Ecto neural progenitor cell (in vitro differentiated cells): ENCODE results near the gene TGOLN2.

Experiments
- DNase-seq: peaks from one replicate; pipeline ENCODE4 v3.0.0-alpha.2; 2018; ENCODE audit warnings: low spot score

The TGOLN2 gene

DNA sequence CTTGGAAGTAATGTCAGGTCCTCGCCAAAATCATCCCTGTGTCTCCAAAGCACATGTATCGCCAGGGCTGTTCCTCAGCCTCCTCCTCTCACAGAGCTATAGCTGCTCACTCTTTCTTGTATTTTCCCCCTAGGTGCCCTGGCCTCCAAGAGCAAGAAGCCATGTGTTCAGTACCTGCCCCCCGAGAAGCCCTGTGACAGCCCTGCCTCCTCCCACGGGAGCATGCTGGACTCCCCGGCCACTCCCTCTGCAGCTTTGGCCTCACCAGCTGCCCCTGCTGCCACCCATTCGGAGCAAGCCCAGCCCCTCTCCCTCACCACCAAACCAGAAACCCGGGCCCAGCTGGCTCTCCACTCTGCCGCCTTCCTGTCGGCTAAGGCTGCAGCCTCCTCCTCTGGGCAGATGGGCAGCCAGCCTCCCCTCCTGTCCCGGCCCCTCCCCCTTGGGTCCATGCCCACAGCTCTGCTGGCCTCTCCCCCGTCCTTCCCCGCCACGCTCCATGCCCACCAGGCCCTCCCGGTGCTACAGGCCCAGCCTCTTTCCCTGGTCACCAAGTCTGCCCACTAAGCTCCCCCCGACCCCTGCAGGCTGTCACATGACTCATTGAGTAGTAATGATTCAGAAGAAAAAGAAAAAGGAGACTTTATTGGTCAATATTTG lies 18.8 kb downstream of the TGOLN2 start:
- no peak for DNase-seq

DNA sequence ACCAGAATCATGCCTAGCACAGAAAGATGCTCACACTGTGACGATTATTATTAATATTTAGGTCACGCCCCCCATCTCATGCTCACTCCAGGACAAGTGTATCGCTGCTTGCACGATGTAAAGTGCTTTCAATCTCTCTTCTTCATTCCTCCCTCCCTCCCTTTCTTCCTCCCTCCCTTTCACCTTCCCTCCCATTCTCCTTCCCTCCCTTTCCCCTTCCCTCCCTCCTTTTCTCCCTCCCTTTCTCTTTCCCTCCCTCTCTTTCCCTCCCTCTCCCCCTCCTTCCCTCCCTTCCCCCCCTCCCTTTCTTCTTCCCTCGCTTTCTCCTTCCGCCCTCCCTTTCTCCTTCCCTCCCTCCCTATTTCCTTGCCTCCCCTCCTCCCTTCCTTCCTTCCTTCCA lies 19.6 kb downstream of the TGOLN2 start:
- DNase-seq, result no peak

DNA sequence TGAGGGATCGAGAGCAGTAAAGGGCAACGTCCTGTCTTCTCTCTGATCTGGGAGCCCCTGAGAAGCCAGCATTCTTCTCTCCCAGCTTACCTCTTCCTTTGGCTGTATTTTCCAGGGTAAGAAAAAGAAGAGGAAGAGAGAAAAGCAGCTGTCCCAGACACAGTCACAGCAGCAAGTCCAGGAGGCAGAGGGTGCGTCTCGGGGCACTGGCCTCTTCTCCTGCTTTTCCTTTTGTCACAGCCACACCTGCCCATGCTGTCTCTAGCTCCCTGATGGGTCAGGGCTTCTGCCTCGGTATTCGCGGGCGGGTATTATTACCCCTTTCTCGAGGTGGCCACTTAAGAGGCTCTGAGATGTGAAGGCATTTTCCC lies 20.3 kb downstream of the TGOLN2 start:
- no peak for DNase-seq

DNA sequence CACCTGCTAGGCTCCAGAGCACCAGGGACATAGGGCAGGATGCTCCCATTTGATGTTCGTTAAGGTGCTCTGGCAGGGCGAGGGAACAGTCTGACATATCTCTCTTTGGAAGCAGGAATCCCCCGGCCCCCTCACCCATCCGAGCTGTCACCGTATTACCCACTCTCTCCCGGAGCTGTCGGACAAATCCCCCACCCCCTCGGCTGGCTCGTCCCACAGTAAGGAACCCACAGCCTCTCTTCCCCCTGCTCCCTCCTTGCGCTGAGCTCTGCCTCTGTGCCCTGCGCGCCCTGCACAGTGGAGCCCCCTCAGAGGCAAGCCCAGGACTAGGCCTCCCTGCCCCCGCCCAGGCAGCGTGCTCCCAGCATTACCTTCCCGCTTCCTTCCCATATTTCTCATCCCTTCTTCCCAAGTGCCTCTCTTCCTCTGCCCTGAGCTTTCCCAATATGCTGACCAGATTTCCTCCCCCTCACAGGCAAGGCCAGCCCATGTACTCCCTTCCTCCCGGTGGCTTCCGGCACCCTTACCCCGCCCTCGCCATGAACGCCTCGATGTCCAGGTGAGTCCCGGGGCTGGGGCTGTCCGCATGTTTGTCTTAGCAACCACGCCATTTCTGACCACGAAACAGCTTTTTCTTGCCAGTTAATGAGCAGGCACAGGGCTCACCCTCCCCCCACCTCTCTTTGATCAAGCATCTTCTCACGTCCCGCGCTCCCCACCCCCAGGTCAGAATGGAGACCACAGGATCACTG lies 23.8 kb downstream of the TGOLN2 start:
- DNase-seq, result no peak

DNA sequence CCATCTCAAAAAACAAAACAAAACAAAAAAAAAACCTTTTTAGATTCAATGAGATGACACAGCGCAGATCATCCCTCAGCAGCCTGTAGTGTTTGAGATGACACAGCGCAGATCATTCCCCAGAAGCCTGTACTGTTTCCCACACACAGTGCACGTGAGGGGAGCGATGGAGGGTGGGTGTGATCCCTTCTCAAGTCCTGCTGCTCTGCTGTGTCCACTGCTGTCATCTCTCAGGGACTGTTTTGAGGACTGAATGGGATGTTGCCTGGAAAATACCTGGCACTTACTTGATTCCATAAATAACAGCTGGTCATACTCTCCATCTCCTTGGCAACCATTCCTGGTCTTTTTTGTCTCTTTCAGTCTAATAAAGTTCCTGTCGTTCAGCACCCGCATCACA lies 25.7 kb downstream of the TGOLN2 start:
- DNase-seq, result no peak

DNA sequence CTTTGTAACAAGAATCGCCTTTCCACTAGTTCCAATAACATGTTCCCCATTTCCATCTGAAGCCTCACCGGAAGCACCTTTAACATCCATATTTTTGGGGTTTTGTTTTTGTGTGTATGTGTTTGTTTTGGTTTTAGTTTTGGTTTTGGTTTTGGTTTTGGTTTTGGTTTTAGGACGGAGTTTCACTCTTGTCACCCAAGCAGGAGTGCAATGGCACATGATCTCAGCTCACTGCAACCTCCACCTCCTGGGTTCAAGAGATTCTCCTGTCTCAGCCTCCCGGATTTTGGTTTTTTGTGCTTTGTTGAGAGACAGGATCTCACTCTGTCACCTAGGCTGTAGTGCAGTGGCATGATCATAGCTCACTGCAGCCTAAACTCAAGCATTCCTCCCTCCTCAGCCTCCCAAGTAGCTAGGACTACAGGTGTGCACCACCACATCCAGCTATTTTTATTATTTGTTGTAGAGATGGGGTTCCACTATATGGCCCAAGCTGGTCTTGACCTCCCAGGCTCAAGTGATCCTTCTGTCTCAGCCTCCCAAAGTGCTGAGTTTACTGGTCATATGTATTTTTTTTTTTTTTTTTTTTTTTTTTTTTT lies 36.3 kb downstream of the TGOLN2 start:
- no peak for DNase-seq

DNA sequence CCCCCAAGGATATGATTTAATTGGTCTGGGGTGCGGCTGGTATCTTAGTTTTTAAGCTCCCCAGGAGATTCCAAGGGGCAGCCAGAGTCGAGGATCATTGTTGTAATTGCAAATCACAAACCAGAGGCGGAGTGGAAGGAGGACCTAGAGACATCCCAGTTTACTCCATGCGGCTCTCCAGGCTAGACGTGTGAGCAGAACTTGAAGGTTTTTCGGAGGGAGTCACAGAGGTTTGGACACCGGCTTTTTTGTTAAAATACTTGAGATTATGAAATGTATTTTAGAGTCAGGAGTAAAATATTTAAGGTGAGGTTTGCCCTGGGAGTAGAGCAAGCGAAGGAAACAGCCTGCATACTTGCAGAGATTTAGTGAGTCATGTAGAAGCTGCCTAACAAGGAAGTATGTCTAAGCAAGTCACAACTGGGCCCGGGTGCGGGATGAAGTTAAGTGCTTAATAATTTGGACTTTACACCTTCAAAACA lies 39.5 kb downstream of the TGOLN2 start:
- DNase-seq, result no peak

DNA sequence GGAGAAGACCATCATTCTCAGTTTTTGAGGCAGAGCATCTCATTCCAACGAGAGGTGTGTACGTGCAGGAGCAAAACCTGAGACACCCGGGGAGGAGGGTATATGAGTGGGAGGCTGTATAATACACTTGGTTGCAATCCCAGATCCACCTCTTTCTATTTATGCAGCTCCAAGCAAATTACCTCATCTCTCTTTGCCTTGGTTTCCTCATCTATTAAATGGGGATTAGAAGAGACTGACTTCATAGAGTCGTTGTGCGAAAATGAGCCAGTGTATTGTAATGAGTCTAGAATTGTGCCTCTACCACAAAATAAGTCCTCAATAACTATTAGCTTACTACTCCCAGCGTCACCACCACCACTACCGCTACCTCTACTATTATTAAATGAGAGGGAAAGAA lies 40.1 kb downstream of the TGOLN2 start:
- DNase-seq, result no peak

DNA sequence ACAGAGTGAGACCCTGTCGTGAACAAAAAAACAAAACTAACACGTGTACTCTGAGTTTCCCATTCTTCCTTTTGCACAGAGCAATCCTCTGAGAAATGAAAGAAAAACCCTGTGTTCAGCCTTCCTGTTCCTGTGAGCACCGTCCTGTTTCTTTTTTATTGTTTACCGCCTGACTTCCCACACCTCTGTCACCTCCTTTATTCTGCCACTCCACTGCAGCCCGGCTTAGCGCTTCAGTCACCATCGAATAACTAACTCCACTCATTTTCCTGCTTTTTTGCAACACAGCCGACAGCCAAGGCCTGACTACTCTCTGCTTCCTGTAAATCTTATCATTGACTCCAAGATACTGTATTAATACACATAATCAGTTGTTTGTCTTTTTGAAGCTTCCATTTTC lies 40.9 kb downstream of the TGOLN2 start:
- DNase-seq, result no peak

DNA sequence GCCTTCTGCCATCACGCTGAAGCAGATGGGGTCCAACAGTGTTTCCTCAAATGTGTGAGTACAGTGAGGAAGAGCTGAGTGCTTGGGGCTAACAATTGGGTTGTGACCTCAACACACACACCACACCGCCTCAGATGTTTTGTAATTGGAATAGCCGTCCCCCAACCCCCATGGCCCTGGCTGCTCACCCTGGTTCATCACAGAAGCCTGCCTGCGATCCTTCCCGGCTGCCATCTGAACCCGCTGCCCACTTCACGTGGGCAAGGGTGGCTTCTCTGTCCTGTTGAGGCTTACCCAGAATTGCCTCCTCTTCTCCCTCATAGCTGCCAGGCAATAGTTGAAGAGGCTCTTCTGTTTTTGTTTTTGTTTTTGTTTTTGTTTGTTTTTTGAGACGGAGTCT lies 44.1 kb downstream of the TGOLN2 start:
- no peak for DNase-seq

DNA sequence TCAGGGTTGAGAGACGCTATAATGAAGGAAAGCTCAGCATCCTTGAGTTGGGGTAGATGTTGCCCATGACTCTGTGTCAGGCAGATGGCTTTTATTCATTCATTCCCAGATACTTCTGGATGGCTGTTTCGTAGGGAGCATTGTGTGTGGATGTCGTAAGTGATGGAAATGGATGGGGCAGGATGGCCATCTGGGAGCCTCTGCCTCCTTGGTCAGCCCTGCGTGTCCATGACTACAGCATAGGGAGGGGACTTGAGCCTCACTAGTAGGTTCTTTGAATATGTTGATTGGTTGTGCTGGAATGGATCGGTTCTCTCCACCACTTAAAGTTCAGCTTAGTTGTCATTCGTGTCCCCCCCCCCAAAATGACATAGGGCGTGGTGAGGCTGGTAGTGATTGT lies 44.9 kb downstream of the TGOLN2 start:
- DNase-seq, result no peak

DNA sequence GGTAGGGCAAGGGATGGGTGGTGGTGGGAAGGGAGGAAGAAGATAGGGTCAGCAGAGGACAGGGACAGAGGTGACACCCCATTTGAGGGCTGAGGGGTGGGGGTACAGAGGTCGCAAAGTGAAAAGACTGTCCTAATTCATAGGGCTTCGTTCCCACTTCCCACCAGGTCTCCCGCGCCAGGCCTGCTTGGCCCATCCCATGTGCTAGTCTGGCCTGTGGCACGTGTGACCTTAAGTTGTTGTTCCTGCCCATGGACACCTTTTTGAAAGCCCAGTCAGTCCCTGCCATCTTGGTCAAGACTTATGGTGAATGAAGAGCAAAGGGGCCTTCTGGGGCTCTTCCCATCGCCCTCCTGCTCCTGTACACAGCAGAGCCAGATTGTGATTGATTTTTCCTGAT lies 46.2 kb downstream of the TGOLN2 start:
- no peak for DNase-seq

DNA sequence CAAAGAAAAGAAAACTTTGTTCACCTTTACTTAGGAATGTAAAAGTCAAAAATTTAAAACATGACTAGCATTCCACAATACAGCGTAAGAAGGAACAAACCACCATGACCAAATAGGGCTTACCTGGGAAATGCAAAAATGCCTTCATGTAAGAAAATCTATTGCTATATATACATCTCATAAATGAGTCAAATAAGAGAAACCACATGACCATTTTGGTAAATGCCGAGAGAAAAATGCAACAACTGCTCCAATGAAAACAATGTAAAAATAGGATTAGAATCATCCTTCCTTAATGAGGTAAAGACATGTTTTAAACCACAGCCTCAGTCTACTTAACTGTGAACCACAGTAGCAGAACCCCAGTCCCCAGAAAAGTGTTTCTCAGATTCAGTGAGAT lies 49.4 kb downstream of the TGOLN2 start:
- DNase-seq, result no peak

DNA sequence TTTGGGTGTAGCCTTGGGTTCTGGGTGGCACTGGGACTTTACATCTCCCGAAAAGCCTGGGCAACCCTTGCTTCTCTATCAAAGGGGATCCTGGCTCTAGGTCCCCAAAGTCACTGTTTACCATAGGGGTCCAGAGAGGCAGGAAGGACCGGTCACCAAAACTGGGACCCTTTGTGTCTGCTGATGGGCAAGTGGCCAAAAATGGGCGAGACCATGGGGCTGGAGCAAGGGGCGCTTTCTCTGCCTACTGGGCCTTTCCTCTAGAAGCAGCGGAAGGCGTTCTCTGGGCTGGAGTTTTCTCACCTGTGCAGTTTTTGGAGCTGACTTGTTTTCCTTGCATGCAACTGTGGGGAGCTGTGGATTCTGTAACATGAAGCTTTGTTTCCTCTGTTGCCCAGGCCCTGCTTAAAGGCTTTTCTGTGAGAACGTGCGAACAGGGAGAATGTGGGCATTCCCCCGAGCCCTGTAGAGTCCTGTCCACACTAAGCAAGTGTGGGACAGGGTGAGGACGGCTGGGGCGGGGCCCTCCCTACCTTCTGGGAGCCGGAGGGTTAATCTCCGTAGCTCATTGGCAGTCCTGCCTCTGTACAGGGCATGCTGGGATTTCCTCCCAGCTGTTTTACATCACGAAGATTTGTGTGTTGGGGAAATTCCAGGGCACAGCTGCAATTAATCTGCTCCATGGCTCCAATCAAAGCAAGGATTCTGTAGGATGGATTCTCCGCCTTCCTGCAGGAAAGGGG lies 50.2 kb downstream of the TGOLN2 start:
- no peak for DNase-seq

DNA sequence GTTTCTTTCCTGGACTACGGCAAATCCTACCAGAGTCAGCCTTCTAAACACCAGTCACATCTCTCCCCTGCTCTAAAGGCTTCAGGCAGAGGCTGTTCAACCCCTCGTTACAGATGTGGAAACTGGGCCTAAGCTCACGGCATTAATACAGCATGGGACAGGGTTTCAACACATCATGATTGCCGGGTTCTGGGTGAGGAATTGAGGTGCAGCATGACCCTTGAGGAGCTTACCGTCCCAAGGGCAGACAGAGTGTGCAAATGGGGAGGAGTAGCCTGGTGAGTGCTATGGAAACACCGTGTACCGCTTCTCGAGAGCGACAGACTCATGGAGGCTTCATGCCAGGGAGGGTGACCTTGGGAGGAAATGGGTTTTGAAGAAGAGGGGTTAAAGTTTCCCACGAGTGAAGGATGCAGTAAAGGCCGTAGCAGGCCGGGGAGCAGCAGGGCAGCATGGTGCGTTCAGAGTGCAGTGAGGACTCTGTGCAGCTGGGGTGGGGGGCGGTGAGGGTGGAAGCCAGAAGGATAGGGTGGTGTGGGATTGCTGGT lies 51.1 kb downstream of the TGOLN2 start:
- no peak for DNase-seq

DNA sequence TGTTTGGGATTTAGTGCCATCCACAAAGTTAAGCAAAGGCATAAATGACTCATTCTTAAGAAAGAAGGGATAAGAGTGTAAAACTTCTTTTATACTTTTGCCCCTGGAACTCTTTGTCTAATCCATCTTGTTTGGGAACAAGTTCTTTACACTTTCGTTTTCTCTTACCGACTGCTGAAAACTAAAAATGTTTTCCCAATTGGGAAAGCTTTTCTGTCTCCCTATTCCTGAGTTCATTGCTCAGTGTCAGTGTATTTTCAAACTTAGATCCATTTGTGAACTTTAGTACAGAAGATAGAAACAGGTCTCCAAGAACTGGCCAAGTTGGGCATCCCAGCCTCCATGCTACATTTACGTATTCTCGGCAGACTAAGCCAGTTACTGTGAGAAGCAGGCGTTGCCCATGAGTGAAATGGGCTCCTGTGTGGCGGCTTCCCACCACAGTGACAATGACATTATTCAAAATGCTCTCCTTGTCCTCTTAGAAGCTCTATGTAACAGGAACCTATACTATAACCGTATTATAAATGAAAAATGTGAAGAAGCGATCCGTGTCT lies 51.7 kb downstream of the TGOLN2 start:
- DNase-seq, result no peak

DNA sequence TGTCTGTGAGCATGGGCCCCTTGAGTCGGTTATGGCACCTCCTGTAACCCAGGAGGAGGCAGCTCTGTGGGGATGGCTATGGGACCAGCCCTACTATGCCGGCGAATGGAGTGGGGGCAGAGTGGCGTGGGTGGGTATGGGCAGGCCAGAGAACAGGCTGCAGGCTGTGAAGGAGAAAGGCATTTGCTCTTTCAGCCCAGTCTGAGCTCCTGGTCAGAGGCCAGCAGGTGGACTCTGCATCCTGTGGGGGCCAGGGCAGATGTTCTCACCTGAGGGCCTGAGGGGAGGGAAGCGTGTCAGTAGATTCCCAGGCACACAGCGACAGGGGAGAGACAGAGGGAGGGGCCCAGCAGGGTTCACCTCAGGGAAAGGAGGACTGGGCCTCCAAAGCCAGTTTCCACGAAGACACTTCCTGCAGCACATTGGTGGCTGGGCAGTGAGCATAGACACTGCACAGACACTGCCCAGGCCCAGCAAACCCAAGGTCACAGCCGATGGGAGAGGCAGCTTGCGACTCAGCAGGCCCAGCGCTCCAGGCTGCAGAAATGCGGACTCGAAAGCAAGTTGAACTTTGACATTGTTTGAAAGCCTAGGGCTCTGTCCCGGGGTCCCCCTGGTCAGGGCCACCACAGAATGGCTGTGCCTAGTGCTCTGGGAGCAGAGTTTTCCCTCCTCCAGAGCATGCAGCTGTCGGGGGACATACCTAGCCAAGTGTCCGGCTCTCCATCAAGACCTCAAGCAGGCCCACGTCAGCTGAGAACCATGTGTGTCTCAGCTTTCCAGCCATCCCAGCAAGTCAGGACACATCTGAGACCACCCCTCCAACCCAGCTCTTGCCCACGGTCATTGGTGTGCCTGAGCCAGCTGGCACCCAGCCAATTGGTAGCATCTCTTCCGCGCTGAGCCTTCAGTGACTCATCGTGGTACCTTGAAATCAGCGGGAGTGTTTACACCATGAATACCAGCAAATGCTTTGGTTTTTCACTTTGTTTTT lies 53.8 kb downstream of the TGOLN2 start:
- no peak for DNase-seq

DNA sequence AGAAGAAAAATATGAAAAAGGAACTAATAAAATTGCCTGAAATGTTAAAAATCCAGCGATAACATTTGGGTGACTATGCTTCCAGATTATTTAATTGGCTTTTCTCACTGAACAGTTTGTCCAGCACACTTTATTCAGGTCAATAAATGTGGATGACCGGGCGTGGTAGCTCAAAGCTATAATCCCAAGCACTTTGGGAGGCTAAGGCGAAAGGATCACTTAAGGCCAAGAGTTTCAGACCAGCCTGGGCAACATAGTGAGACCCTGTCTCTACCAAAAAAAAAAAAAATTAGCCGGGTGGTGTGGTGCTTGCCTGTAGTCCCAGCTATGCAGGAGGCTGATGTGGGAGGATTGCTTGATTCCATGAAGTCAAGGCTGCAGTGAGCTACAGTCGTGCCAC lies 55.4 kb downstream of the TGOLN2 start:
- no peak for DNase-seq

DNA sequence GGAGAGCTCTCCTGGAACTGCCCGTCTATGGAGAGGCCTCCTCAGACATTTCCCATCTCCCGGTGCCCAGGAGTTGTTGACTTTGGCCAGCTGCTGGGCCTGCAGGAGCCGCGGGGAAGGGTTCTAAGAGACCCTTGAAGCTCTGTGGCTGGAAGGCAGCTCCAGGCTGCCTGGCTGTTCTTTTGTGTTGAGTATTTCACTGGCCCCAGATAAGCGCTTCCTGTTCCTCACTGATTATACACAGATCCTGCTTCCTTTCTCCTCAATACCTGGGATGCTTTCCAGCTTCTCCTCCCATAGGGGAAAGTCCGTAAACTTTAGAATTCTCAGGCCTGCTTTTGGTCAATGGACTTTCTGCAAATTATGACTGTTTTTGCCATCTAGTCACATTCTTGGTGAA lies 57.8 kb downstream of the TGOLN2 start:
- no peak for DNase-seq
